Ascending aorta (tissue), 2 donors: Measurements from ENCODE around the gene EP400. TPM values are rescaled to one million over a fixed set of nuclear protein-coding genes. Genes with fewer than 3 reads are reported as not detected.
A peak's percentile ranks its signal among the peaks of the same experiment; 100 is the strongest.

Experiments used
- DNase-seq, 2 donors: peaks; one replicate each; pipeline ENCODE4 v3.0.0-alpha.2; 2019; ENCODE audit warnings: low spot score in 2 of 2
- H3K27ac ChIP-seq, 2 donors: fragments of 200-600 bp; sonication (generic); one replicate each; pipeline ENCODE4 v1.5.1; 2016 to 2017; ENCODE audit warnings: mild to moderate bottlenecking in 1 of 2
- H3K27me3 ChIP-seq: fragments of 200-600 bp; sonication (generic); one replicate; pipeline ENCODE4 v1.5.1; 2017
- H3K36me3 ChIP-seq, 2 donors: fragments of 200-600 bp; sonication (generic); one replicate each; pipeline ENCODE4 v1.5.1; 2016
- H3K4me1 ChIP-seq, 2 donors: fragments of 200-600 bp; sonication (generic); one replicate each; pipeline ENCODE4 v1.5.1; 2016 to 2017; ENCODE audit warnings: mild to moderate bottlenecking in 1 of 2
- H3K4me3 ChIP-seq, 2 donors: fragments of 200-600 bp; sonication (generic); one replicate each; pipeline ENCODE4 v1.5.1; 2016 to 2017; ENCODE audit warnings: mild to moderate bottlenecking in 1 of 2
- H3K9me3 ChIP-seq, 2 donors: fragments of 200-600 bp; sonication (generic); one replicate each; pipeline ENCODE4 v1.5.1; 2016
- intact Hi-C: fragments of 100-400 bp; cut with DNase I; formaldehyde crosslinking; loops from one replicate; pipeline ENCODE4 v1.15.1; 2023
- total RNA-seq: library from RNA; depleted of rRNA; stranded (reverse); fragments of >200 nt; gene quantifications from one replicate; pipeline ENCODE4 v1.1.0, GENCODE V29; 2016
- TF ChIP-seq, protein P1 (sequence below), 3 experiments: fragments of 200-600 bp in 2 of 3; fragments of 450-650 bp in 1 of 3; sonication (generic) in 2 of 3; IDR thresholded peaks; one replicate each; pipeline ENCODE4 v1.5.1; 2016 to 2019; ENCODE audit warnings: antibody characterized with exemption in 3 of 3, mild to moderate bottlenecking in 1 of 3, moderate library complexity in 1 of 3

Gene EP400
- total RNA-seq, 1 donor from 2014 or later: 23.3 TPM

DNA sequence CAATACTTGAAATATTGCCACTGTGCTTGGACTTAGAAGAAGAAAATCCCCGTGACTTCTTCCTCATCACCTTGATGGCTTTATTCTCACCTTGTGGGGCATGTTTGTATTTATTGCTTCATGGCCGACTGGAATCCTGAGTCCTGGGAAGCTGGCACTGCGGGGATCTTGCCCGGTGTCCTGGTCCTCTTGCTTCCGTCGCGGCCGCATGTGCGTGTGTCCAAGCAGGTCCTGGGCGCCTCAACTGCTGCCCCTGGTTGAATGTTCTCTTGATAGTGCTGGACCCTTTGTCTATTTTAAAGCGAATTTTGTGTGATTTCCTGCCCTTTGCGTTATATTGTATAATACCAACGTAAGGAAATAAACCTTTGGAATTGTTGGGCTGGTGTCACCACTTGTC, 27.0 kb upstream of the EP400 start:
- H3K27me3 ChIP-seq: no peaks in the 10 kb centered on the region
- peaks cover 35 to 41% of the 10 kb centered on the region in 2 donors for H3K36me3 ChIP-seq
- H3K27ac ChIP-seq: no peak overlapping the region
- no peaks in the 10 kb centered on the region for H3K9me3 ChIP-seq
- intact Hi-C loops: no loop called here
- H3K4me3 ChIP-seq: no peak overlapping the region
- TF ChIP-seq, protein P1, sequence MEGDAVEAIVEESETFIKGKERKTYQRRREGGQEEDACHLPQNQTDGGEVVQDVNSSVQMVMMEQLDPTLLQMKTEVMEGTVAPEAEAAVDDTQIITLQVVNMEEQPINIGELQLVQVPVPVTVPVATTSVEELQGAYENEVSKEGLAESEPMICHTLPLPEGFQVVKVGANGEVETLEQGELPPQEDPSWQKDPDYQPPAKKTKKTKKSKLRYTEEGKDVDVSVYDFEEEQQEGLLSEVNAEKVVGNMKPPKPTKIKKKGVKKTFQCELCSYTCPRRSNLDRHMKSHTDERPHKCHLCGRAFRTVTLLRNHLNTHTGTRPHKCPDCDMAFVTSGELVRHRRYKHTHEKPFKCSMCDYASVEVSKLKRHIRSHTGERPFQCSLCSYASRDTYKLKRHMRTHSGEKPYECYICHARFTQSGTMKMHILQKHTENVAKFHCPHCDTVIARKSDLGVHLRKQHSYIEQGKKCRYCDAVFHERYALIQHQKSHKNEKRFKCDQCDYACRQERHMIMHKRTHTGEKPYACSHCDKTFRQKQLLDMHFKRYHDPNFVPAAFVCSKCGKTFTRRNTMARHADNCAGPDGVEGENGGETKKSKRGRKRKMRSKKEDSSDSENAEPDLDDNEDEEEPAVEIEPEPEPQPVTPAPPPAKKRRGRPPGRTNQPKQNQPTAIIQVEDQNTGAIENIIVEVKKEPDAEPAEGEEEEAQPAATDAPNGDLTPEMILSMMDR (IDR thresholded peaks at IDR 0.05): no peak
- peaks cover 0 to 5% of the 10 kb centered on the region in 2 donors for H3K4me1 ChIP-seq
- no peak for DNase-seq

DNA sequence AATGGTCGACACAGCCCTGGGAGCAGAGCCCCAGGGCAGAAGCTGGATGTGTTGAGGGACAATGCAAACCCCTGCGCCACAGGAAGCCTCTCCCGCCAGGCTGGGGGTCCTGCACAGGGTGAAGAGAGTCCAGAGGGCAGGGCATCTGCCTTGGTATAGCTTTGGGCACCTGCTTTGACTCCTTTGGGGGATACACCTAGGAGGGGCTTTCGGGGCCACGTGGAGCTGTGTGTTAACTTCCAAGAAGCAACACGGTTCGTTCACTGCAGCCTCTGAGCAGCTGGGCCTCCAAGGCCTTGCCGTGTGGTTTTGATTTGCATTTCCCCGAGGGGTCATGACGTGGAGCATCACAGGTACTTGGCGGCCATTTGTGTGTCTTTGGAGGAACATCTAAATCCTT, 26.5 kb upstream of the EP400 start:
- intact Hi-C loops: no loop called here
- TF ChIP-seq, protein P1 (IDR thresholded peaks at IDR 0.05): no peak
- H3K27me3 ChIP-seq: no peaks in the 10 kb centered on the region
- peaks cover 32 to 36% of the 10 kb centered on the region in 2 donors for H3K36me3 ChIP-seq
- H3K9me3 ChIP-seq: no peaks in the 10 kb centered on the region
- H3K27ac ChIP-seq: no peak overlapping the region
- no peak overlapping the region for H3K4me3 ChIP-seq
- no peak for DNase-seq
- peaks cover 0 to 5% of the 10 kb centered on the region in 2 donors for H3K4me1 ChIP-seq

DNA sequence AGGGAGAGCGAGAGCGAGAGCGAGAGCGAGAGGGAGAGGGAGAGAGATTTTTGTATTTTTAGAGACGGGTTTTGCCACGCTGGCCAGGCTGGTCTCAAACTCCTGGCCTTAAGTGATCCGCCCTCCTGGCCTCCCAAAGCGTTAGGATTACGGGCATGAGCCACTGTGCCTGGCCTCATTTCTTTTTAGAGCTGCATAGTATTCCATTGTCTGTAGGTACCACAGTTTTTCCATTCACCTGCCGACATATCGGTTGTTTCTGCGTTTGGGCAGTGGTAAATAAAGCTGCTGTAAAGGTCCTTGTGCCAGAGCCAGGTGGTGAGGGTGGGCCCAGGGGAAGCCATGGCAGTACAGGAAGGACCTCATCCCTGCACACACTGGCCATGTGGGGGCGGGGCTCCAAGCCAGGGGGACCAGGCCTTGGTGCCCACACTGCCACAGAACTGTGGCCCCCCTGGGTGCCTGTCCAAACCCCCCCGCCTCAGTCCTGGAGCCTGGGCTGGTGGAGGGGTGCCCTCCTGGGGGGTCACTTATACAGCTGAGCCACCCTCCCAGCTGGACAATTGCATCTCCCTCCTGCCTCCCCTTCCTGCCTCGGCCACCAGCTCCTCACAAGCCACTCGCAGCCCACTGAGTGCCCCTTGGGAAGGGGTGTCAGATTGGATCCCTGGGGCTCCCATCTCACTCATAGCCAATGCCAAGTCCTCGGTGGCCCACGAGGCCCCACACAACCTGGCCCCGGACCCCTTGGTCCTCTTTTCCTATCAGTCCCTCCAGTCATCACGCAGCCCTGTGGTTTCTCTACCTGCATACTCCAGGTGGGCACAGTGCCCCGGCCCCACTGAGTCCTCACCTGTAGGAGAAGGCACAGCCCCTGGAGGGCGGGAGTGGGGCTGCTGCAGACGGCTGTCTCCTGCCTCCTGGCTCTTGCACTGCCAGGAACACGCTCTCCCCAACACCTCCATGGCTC, 22.3 kb upstream of the EP400 start:
- no peaks in the 10 kb centered on the region for H3K27me3 ChIP-seq
- H3K36me3 ChIP-seq: peaks cover 3 to 4% of the 10 kb centered on the region in 2 donors
- TF ChIP-seq, protein P1 (IDR thresholded peaks at IDR 0.05): no peak
- no peak for DNase-seq
- no peaks in the 10 kb centered on the region for H3K9me3 ChIP-seq
- peaks cover 8 to 12% of the 10 kb centered on the region in 2 donors for H3K4me1 ChIP-seq
- intact Hi-C loops: loop anchor here (2.0 kb wide), 1 partner anchor 15 kb away; no protein-coding TSS in a partner anchor
- no peak overlapping the region for H3K27ac ChIP-seq
- H3K4me3 ChIP-seq: no peak overlapping the region

DNA sequence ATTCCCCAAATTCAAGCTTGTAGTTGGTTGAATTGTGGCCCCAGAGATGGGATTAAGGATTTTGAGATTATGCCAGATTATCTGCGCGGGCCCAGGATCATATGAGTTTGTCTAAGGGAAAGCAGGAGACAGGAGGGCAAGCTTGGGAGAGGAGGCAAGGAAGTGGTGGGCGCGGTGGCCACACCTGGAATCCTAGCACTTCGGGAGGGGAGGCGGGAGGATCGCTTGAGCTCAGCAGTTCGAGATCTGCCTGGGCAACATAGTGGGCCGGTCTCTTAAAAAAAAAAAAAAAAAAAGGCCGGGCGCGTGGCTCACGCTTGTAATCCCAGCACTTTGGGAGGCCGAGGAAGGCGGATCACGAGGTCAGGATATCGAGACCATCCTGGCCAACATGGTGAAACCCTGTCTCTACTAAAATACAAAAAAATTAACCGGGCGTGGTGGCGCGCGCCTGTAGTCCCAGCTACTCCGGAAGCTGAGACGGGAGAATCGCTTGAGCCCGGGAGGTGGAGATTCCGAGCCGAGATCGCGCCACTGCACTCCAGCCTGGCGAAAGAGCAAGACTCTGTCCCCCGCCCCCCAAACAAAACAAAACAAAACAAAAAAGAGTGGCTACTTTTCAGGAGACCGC, 21.5 kb upstream of the EP400 start:
- peaks cover 8 to 12% of the 10 kb centered on the region in 2 donors for H3K4me1 ChIP-seq
- no peak for DNase-seq
- H3K4me3 ChIP-seq: peak overlapping the region; percentile 58 to 80
- H3K27ac ChIP-seq: peak overlapping the region; percentile 70 to 74
- peaks cover 11% of the 10 kb centered on the region in 2 donors for H3K36me3 ChIP-seq
- no peaks in the 10 kb centered on the region for H3K27me3 ChIP-seq
- intact Hi-C loops: loop anchor here (2.0 kb wide), 1 partner anchor 15 kb away; no protein-coding TSS in a partner anchor
- TF ChIP-seq, protein P1 (IDR thresholded peaks at IDR 0.05): no peak
- no peaks in the 10 kb centered on the region for H3K9me3 ChIP-seq

DNA sequence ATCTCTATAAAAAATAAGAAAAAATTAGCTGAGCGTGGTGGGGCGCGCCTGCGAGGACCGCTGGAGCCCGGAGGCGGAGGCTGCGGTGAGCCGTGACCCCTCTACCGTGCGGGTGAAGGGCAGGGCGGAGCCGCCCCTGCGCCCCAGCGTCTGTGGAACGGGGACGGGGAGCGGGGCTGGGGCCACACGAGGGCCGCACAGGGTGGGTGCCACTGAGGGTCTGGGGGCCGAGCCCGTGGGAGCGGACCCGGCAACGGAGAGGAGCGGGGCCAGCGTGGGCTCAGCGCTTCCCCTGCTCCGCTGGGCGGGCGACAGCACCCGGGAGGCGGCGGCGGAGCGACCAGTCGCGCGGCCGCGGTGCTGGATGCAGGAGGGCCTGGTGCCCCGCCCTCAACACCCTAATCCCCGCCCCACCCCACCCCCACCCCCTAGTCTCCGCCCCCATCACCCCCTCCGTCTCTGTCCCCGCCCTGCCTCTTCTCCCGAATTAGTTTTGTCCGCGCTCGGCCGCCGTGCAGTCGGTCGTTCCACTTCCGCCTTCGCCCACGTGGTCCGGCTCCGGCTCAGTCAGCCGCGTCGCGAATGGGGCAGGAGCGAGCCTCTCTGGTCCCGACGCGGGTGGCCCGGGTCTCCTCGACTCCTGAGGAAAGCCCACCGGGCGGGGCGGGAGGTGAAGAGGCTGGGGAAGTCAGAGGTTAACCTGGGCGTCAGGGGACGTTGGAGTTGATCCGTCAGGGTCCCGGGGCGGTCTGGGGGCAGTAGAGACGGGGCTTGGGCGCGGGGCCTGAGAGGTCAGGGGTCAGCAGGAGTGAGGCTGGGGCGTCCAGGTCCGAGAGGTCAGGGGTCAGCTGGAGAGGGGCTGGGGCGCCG, 20.8 kb upstream of the EP400 start, which contains the start of gene PUS1:
TSS of gene PUS1 (plus strand) at position 566 of the 870 bp plus-strand sequence. CDS start 447 bp downstream, outside the sequence.
- H3K27ac ChIP-seq: peak within 1 kb of the TSS; percentile 70 to 74
- H3K36me3 ChIP-seq: peaks cover 16 to 19% of the 10 kb centered on the region in 2 donors
- TF ChIP-seq, protein P1 (IDR thresholded peaks at IDR 0.05): no peak
- H3K4me1 ChIP-seq: peaks cover 8 to 12% of the 10 kb centered on the region in 2 donors
- H3K4me3 ChIP-seq: peak within 1 kb of the TSS; percentile 58 to 80
- DNase-seq: peak; percentile 67 to 95
- no peaks in the 10 kb centered on the region for H3K27me3 ChIP-seq
- H3K9me3 ChIP-seq: no peaks in the 10 kb centered on the region
- intact Hi-C loops: loop anchor here (1.0 to 2.0 kb wide), 3 partner anchors 16 to 33 kb away; partner anchors contain the start of gene EP400
